Activated CD8-positive, alpha-beta memory T cell treated with anti-CD3 and anti-CD28 coated beads for 4 hours (primary cell): ENCODE results near the gene RAB25.

Experiments
- DNase-seq, 2 donors: peaks; one replicate each; pipeline ENCODE4 v3.0.0-alpha.2; 2020; ENCODE audit warnings: low read depth in 2 of 2

RAB25 gene

GRCh38 chr1:156117414-156118176 lies 56.6 kb downstream of the RAB25 start:
- DNase-seq: no peak

- no peak for DNase-seq
These were observed 57.4 kb downstream of the RAB25 start for GRCh38 chr1:156118177-156118868.

- DNase-seq: no peak
These were observed 58.7 kb downstream of the RAB25 start for GRCh38 chr1:156119503-156120209.
